Hematopoietic multipotent progenitor cell treated with erythropoietin and hydrocortisone succinate and interleukin-3 and kit ligand, for 6 days (in vitro differentiated cells): ENCODE data around the gene ZNF503.

Source experiments
- DNase-seq: peaks from one replicate; pipeline ENCODE4 v3.0.0-alpha.2; 2015

The ZNF503 gene

GRCh38 chr10:75351637-75352036, 49.9 kb downstream of the ZNF503 start:
- DNase-seq, result no peak

GRCh38 chr10:75350791-75351190, 50.8 kb downstream of the ZNF503 start:
- no peak for DNase-seq
